8988T (cell line): ENCODE results near the gene SLC12A7.
A peak's percentile ranks its signal among the peaks of the same experiment; 100 is the strongest.

Experiments
- DNase-seq: peaks from one replicate; pipeline ENCODE4 v3.0.0; 2011

Gene SLC12A7

DNA sequence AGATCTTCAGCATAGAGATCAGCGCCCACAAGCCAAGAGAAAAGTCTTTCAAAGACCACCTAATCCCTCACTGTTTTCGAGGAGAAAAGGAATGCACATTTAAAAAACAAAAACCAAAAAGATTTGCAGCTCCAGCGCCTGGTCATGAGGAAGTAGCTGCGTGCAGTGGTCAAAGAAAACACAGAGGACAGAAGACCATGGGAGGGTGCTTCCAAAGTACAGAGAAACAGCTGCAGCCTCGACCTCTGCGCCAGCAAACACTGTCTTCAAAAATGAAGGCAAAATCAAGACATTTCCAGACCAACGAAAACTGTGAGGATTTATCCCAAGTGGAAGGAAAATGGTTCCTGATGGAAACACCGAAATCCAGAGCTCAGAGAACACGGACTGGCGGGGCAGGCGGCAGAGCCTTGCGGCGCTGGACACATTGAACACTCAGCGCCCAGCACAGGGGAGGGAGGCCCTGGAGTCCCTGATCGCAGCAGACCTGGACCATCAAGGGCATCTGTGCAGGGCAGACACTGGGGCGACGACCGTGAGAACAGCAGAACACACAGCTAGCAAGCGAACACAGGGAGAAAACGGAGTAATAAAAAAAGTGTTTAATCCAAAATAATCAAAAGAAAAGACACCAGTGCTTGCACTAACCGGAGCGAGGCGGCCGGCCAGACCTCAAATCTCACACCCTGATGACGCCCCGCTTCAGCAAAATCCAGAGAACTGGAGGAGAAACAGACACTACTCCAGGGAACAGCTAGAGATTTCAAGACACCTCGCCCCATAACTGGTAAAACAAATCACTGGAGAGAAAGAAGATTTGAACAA lies 12.6 kb upstream of the SLC12A7 start:
- DNase-seq, result no peak

DNA sequence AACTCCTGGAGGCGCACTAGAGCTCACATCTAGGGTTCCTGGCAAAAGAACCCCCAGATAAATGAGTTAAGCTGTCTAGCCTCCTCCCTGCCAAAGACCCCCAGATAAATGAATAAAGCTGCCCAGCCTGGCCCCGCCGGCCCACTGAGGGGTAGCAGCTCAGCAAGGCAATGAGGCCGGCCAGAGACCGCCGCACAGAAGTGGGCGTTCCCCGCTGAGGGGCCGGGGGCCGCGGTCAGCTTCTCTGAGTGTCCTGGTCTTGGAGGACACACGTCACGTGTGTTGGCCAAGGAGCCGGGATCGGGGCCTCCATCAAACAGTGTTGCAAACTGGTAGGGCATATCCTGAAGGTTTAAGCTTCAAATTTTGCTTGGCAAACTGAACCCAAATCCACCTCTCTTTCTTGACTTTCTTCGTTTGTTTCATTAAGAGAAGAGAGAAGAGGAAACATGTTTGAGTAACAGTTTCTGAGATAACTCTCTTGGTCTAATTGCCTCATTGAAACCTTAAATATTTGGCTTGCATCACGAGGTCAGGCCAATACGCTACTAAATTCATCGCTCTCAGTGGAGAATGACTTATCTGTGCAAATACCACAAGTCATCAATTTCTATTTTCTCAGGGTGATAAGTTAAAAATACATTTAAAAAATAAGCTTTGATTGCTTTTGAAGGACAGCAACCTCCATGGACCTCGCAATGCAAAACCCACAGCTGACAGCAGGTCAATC lies 11.7 kb upstream of the SLC12A7 start:
- no peak for DNase-seq

DNA sequence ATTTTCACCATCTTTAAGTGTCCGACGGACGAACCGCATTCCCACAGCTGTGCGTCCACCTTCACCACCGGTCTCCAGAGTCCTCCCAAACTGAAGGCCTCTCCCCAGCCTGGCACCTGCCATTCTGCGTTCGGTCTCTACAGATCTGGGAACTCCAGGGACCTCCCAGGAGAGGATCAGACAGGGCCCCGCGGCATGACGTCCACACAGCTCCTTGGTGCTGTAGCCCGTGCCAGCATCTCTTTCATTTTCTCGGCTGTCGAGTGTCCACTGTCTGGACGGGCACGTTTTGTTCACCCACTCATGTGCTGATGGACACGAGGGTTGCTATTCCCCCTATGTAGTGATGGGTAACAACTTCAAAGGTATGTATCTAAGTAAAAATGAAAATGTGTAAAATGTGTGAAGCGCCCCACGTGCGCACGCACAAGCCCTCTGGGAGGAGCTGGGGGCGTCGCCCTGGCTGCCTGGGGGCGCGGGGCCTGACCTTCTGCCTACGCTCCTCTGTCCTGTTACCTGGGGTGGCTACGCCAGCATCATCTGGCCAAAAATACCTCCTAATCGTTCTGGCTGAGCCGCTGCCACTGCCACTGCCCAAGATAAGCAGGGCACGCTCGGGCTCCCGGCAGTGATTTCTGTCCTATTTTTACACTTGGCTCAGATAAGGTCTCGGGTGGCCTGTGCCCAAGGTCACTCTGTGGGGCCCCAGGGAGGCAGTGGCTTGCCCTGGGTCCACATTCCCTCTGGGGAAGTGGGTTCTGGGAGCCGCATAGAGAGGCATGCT lies 10.8 kb upstream of the SLC12A7 start:
- no peak for DNase-seq

DNA sequence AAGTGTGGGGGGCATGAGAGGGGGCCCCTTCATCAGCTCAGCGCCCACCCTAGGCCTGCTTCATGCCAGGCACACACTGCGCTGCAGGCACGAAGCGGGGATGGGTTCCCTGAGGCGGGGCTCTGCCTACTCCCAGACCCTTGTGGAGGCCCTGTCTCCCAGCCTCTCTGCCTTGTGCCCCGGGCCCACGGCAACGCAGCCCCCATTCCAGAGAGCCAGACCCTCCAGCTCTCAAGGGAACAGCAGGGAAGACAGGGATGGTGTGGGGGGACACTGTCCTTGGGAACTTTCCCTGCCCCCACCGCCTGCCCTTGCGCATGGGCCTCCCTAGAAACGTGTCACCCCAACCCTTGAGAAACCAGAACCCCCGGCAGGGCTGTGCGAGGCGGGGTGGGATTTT lies 10.0 kb upstream of the SLC12A7 start:
- DNase-seq, result no peak

DNA sequence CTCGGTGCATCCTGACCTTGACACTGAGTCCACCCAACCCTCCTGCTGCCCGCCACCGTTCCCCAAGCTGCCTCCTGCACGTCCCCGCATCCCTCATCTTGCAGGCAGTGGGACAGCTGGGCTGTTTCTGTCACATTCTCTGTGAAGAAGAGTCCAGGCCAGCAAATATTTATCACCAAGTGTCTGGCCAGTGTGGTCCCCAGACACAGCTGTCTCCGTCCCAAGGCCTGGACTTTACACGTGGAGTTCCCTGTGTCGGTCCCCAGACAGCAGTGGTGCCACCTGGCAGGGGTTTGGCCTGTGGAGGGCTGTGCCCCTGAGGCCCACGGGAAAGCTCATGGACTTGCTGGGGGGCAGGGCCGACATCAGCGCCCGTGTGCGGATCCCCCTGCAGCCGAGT lies 9.2 kb upstream of the SLC12A7 start:
- DNase-seq, result no peak

DNA sequence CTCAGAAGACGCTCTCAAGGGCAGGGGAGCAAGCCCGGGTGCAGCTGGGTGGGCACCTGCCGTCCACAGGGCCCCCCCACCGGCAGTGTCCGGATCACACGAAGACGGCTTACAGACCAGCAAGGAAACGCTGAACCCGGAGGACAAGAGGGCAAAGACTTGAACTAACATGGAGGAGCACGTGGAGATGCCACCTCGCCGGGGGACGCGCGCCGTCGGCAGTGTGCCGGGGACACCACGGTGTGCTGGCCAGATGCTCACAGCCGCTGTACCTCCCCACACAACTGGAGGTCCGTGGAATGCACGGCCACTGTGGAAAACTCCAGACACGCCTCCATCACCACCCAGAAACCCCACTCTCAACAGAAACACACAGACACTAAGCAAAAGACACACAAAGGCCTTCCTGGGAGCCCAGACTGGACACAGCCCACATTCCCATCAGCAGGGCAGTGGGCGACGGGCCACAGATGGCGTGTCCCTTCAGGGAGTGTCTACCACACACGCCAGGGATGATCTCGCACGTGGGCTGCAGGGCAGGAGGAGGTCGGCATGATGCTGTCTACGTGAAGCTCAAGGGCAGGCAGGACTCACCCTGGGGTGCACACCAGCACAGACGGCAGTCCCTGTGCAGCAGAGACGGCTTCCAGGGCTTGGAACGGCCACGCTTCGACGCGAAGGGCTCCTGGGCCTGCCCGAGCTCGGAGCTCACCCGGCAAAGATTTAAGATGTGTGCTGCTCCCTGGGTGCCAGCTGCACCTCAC lies 8.6 kb upstream of the SLC12A7 start:
- no peak for DNase-seq

DNA sequence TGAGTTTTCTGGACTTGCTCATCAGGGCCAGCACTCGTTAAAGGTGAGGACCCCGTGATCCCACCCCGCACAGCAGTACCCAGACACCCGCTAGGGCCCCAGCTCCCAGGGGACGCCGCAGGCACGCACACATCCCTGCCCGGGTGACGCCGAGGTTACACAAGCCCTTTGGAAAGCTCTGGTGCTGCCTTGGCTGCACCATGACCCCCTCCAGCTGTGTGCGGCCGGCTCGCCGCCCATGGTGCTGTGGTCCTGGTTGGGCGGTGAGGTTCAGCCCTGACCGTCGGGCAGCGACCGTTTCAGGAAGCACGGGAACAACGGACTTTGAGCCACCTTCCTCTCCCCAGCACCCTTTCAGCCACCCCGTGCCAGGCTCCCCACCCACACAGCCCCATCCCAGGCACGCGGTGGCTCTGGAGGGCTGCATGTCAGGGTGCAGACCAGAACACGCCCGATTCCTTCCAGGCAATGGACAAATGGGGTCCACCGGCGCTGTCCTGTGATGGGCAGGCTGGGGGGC lies 7.5 kb upstream of the SLC12A7 start:
- no peak for DNase-seq

DNA sequence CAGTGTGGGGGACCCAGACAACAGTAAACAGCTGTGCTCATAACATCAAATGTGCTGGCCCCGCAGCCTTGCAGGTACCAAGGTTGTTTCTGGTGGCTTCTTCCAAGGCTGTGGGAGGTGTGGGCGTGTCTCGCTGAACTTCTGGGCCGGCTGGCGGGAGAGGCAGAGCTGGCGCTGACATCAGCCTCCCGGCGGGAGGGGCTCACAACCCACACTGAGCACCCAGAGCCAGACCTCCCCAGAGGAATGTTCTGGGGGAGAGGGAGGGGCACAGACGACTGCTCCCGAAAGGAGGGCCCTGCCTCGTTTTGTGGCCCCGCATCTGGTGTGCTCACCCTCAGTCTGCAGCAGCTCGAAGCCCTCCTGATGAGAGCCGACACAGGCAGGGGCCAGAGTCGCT lies 6.9 kb upstream of the SLC12A7 start:
- DNase-seq, result no peak

DNA sequence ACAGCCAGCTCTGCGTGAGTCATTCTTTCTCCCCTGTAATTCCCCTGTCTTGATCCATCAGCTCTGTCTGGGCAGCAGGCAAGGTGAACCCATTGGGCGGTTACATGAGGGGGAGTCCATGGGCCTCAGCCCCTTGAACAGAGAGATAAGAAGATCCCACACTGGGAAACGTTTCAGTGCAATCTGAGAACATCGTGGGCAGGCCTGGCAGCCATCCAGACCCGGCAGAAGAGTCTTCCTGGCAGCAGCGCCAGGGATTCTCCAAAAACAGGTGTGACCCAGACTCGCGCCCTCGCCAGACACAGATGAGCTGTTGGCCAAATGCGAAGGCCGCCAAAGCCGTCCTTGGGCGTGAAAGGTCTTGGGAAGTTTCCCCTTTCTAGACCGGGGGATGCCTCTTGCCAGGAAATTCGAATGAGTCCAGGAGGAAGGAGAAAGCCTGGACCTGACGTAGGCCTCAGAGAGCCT lies 6.4 kb upstream of the SLC12A7 start:
- no peak for DNase-seq

DNA sequence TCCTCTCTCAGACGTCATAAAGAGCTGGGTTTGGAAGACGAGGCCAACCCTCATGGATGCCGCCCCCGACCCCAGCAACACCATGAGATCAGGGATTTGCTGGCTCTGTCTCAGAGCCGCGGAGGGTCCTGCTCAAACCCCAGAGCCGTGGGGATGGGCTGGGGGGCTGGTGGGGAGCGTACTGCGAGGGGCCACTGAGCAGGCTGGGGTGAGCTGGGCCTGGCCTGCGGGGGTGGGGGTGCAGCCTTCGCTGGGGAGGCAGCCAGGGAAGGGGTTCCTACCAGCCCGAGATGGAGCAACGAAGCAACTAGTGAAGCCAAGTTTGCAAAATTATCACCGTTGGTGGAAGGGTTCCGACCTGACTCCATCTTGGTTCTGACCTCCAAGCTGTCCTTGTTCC lies 5.1 kb upstream of the SLC12A7 start:
- DNase-seq, result no peak

DNA sequence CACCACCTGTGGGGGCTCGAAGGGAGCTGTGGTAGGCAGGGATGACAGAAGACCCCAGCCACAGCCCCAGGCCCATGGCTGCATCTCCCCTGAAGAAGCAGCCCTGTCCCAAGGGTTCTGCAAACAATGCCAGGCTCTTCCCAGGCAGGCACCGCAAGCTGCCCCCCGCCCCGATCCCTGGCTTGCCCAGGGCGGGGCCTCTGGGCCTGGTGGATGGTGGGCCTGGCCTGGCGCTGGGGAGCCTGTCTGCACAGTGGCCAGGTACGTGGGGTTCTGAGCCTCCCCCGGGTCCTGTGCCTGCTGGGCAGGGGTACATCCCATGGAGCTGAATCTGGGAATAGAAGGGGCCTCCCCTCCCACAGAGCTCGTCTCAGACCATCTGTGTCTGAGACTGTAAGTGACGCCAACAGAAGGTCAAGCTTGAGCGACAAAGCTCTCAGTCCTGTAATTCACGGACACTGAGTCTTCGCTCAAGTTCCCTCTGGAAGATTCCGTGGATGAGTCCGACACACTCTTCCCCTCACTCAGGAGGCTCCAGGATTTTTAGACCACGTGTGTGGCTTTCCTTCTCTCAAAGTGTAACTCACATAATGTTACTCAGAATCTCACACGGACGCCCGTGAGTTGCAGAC lies 4.4 kb upstream of the SLC12A7 start:
- no peak for DNase-seq

DNA sequence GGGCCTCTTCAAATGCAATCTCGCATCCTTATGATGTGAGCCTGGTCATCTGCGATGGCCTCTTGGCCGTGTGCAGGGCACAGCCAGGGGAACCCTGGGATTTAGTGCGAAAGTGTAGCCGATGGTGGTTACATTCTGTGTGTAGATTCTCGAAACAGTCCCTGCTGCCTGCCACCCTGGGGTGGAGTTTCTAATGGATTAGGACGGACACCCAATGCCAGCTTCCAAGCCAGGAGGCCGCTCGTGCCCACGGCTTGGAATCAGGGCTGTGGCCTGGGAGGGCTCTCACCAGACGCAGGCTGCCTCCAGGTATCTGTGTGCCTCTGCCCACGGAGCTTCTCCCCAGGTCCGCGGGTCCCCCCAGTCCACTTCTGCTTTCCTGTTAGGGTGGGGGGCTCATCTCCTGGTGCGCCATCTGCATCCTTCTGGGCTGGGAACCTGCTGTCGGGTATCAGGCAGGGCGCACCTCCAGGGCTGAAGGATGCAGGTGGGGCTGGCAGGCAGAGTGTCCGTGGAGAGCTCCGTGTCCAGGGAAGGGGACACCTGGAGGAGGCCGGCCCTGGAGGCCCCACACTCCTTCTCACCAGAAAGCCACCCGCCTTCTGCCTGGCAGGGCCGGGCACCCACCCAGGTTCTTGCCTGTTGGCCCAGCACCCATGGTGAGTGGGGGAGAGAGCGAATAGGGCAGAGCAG lies 3.4 kb upstream of the SLC12A7 start:
- peak; percentile 60 for DNase-seq

DNA sequence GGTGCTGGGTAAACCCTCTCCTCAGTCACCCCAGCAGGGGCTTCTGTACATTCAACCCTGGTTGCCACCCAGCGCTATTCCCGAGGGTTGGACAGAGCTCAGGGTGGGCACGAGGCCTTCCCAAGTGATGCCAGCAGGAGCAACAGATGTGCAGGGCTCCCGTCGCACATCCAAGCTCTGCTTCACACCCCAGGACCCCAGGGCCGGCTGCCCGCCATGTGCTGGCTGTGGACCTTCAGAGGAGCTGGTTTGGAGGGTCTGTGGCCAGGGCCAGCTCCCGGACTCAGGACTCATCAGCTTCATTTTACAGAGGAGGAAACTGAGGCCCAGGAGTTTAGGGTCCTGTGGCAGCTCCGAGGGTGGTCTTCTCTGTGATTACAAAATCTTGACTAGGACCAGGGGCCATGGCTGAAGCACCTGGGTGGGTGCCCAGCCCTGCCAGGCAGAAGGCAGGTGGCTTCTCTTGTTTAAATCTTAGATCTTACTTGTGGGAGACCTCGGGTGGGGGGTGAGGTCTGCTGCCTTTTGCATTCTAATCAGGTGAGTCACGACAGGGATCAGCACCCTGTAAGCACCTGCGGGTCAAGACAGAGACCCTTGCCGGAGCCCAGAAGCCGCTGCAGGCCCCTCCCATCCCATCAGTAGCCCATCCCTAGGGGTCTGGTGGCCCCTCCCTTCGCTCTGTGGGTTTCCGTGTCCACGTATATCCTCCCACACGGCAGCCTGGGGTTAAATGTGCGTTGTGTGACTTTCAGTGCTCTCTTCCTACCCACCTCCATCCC lies 2.1 kb upstream of the SLC12A7 start:
- DNase-seq, result peak; percentile 74

DNA sequence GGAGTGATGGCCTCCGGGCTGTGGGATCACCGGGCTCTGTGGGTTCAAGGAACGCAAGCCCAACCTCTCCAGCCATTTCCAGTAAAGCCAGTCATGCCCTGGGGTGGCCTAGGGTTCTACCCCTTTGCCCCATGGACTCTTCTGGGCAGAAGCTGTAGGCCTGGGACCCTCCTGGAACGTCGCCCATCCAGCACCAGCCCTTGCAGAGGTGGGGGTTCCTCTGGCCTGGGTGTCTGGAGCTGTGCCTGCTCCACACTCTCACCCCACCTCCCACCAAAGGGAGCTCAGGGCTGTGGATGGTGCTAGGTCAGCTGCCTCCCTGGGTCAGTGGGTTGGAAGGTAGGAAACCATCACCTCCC lies 1.4 kb upstream of the SLC12A7 start:
- DNase-seq, result no peak

DNA sequence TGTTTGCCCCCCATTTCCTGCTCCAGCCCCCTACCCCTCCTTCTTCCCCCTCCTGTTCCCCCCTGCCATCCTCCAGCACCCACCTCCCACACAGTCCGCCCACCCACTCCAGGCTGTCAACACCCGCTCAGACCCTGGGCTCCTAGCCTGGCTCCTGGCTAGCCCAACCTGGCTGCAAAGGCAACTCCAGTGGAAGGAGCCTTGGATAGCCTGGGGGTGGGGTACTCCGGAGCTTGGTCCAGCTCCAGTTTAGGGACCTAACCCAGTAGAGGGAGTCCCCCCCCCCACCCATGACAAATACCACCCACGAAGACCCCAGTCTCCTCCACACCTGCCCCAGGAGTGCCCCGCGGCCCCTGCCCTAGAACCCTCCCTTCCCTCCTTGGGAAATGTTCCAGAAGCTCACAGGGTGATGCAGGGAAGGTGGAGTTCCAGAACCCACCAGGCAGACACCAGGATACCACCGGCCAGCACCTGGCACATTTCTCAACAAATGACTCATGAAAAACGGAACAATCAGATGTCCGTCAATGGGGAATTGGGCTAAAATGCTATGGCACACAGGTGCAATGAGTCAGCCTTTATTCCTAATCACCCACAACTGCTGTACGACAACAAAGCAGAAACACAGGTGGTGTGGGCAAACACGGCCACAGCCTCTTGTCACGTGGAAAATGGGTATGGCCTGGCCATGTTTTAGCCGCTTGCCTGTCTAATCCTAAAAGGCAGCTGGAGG lies 901 bp upstream of the SLC12A7 start:
- peak; percentile 89 for DNase-seq

DNA sequence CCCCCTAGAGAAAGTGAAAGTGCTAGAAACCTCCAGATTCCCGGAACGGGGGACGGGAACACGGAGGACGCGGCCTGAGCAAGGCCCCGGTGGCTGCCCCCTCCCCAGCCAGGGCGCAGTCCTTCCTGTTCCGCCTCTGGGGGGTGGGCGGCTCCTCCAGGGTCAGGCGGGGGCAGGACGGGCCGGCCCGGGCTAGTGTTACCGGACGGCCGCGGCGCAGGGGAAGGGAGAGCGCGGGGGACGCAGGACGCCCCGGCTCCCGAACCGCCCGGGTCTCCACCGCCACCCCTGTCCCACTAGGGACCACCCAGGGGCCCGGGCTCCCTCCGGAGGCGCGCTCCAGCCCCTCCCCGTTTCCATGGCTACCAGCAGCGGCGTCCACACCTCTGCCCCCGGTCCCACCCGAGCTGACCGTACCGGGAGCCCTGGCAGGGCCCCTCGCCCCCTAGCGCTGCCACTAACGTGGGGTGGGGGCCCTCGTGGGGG lies 579 bp downstream of the SLC12A7 start:
- peak; percentile 97 for DNase-seq

DNA sequence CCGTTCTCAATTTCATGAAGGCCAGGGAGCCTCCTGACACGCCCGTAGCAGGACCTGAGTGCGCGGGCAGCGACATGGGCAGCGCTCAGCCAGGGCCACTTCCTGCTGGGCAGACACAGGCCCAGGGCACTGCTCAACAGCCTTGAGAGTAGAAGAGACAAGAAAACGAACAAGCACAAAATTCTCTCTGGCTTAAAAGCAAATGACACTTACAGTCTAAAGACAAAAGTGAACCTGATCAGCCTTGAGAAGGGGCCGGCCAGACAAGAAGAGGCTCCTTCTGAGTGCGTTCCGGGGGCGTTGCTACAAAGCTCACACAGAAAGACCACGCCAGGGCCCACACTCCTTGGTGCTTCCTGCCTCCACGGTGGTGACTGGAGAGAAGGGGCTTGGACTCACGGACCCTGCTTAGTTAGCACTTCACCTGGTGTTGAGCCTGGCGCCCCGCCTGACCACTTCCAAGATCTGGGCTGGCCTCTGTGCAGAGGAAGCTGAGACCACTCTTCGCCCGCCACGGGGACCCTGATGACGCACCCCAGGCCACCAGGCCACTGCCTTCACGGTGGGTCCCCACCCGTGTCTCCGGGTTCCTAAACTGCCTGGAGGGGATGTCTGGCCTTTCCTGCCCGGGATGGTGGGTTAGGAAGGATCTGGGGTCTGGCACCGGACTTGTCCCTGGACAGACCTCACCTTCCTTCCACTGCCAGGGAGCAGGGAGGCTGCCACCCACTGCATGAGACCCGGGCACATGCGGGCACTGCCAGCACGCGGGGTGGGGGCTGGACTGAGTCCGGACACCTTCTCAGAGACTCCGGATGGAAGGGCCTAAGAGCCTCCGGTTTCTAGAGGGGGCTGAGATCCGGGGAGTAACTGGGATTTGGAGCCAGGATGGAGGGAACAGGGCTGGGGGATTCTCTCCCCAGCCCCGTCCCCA lies 1.3 kb downstream of the SLC12A7 start:
- DNase-seq, result peak; percentile 94

DNA sequence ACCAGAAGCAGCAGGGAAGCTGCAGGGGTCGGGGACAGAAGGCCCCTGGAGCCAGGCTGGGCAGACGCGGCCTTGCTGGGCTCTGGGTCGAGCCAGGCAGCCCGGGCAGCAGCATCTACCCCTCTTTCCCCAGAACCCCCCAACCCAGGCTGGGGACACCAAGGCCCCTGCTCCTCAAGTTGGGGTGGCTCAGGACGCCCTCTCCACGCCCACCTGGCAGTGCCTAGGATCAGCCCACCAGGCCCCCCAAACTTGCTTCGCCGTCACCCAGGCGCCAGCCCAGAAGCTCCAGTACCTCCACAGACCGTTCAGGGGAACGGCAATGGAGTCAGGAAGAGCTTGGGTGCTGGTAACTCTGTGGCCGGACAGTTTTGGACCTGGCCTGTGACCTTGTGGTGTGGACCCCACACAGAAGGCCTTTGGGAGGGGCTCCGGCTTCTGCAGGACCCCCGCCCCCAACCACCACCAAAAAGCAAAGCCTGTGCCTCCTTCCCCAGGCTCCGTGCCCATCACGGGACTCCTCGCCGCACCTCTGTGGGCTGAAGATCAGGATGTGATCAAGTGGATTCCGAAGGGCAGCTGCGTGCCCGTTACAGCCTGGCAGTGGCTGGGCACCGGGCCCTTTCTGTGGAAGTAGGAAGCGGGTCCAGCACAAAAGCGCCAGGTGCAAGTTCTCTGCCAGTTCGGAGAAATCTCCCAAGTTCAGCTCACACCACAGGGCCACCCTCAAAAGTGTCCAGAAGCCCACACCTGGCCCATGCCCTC lies 2.1 kb downstream of the SLC12A7 start:
- DNase-seq, result no peak
